Mesenchymal stem cell (in vitro differentiated cells and primary cell): ENCODE results near the gene NAB2.

Source experiments
- DNase-seq: peaks from one replicate; pipeline ENCODE4 v3.0.0-alpha.2; 2013
- H2AFZ ChIP-seq: one replicate; pipeline ENCODE4 v1.6.1; 2013; ENCODE audit warnings: low read depth, mild to moderate bottlenecking, control low read depth, inconsistent platforms, low read length, moderate library complexity
- H2AK5ac ChIP-seq: 2 replicates; pipeline ENCODE4 v1.6.1; 2013; ENCODE audit warnings: low read length, moderate library complexity, mild to moderate bottlenecking, inconsistent platforms; ENCODE audit not compliant: severe bottlenecking
- H2BK120ac ChIP-seq: one replicate; pipeline ENCODE4 v1.6.1; 2013; ENCODE audit warnings: low read depth, mild to moderate bottlenecking, inconsistent platforms, low read length, moderate library complexity
- H2BK12ac ChIP-seq, 2 experiments: one replicate each; pipeline ENCODE4 v1.6.1; 2013; ENCODE audit warnings: inconsistent platforms in 2 of 2, low read length in 2 of 2, mild to moderate bottlenecking in 2 of 2, moderate library complexity in 2 of 2, control low read depth in 1 of 2
- H2BK15ac ChIP-seq: one replicate; pipeline ENCODE4 v1.6.1; 2013; ENCODE audit warnings: mild to moderate bottlenecking, low read depth, inconsistent platforms; ENCODE audit not compliant: poor library complexity, severe bottlenecking
- H2BK5ac ChIP-seq: 2 replicates; pipeline ENCODE4 v1.6.1; 2013; ENCODE audit warnings: low read depth, mild to moderate bottlenecking, low read length, control low read depth, inconsistent platforms; ENCODE audit not compliant: poor library complexity, severe bottlenecking
- H3K14ac ChIP-seq, 2 experiments: one replicate each; pipeline ENCODE4 v1.6.1; 2013; ENCODE audit warnings: inconsistent platforms in 2 of 2, low read length in 2 of 2, control low read depth in 1 of 2, mild to moderate bottlenecking in 1 of 2, moderate library complexity in 1 of 2
- H3K18ac ChIP-seq, 2 experiments: one replicate each; pipeline ENCODE4 v1.6.1; 2013; ENCODE audit warnings: inconsistent platforms in 2 of 2, low read length in 2 of 2, control low read depth in 1 of 2, low read depth in 1 of 2, mild to moderate bottlenecking in 1 of 2
- H3K23ac ChIP-seq, 2 experiments: one replicate each; pipeline ENCODE4 v1.6.1; 2013; ENCODE audit warnings: inconsistent platforms in 2 of 2, low read length in 2 of 2, mild to moderate bottlenecking in 2 of 2, moderate library complexity in 2 of 2, control low read depth in 1 of 2
- H3K27ac ChIP-seq: 2 replicates; pipeline ENCODE4 v1.5.1; 2013; ENCODE audit warnings: mild to moderate bottlenecking, moderate library complexity, low read length, control low read depth, inconsistent platforms; ENCODE audit not compliant: poor library complexity, severe bottlenecking
- H3K27me3 ChIP-seq, 2 experiments: 2 replicates each; pipeline versions ENCODE4 v1.6.1 to v1.7.0; 2013; ENCODE audit warnings: low read length in 2 of 2, mild to moderate bottlenecking in 2 of 2, moderate library complexity in 2 of 2, control low read depth in 1 of 2, inconsistent platforms in 1 of 2; ENCODE audit not compliant: control insufficient read depth in 1 of 2, insufficient read depth in 1 of 2
- H3K36me3 ChIP-seq, 2 experiments: 2 replicates each; pipeline versions ENCODE4 v1.6.1 to v1.7.0; 2013; ENCODE audit warnings: low read length in 2 of 2, control low read depth in 1 of 2, inconsistent platforms in 1 of 2, low read depth in 1 of 2, mild to moderate bottlenecking in 1 of 2; ENCODE audit not compliant: insufficient read depth in 2 of 2, control insufficient read depth in 1 of 2
- H3K4ac ChIP-seq, 2 experiments: one replicate each; pipeline ENCODE4 v1.6.1; 2013; ENCODE audit warnings: inconsistent platforms in 2 of 2, low read length in 2 of 2, mild to moderate bottlenecking in 2 of 2, moderate library complexity in 2 of 2, control low read depth in 1 of 2, low read depth in 1 of 2
- H3K4me1 ChIP-seq: 2 replicates; pipeline ENCODE4 v1.6.1; 2013; ENCODE audit warnings: low read depth, low read length, control low read depth; ENCODE audit not compliant: control insufficient read depth, insufficient read depth
- H3K4me2 ChIP-seq: 2 replicates; pipeline ENCODE4 v1.6.1; 2013; ENCODE audit warnings: low read length, mild to moderate bottlenecking, inconsistent platforms; ENCODE audit not compliant: poor library complexity, severe bottlenecking
- H3K4me3 ChIP-seq, 2 experiments: 2 replicates each; pipeline versions ENCODE4 v1.5.1 to v1.7.0; 2013; ENCODE audit warnings: low read length in 2 of 2, mild to moderate bottlenecking in 2 of 2, control low read depth in 1 of 2, low read depth in 1 of 2; ENCODE audit not compliant: insufficient read depth in 1 of 2
- H3K79me1 ChIP-seq: replicated peaks from 2 replicates; pipeline ENCODE4 v1.6.1; 2013; ENCODE audit warnings: mild to moderate bottlenecking, control low read depth, low read length, inconsistent platforms; ENCODE audit not compliant: poor library complexity, severe bottlenecking
- H3K9ac ChIP-seq: 2 replicates; pipeline ENCODE4 v1.7.0; 2013; ENCODE audit warnings: mild to moderate bottlenecking, low read length, moderate library complexity
- H3K9me3 ChIP-seq: 2 replicates; pipeline ENCODE4 v1.7.0; 2013; ENCODE audit warnings: mild to moderate bottlenecking, low read length; ENCODE audit not compliant: control insufficient read depth
- H4K8ac ChIP-seq: one replicate; pipeline ENCODE4 v1.6.1; 2013; ENCODE audit warnings: inconsistent platforms, mild to moderate bottlenecking, low read length, moderate library complexity
- H4K91ac ChIP-seq: one replicate; pipeline ENCODE4 v1.6.1; 2013; ENCODE audit warnings: mild to moderate bottlenecking, low read length, inconsistent platforms
- WGBS: methylation state at CpG from one replicate; pipeline ENCODE4 v1.1.7; 2013; ENCODE audit warnings: mixed read lengths; 5-methylcytosine and 5-hydroxymethylcytosine counted together

Gene NAB2

DNA sequence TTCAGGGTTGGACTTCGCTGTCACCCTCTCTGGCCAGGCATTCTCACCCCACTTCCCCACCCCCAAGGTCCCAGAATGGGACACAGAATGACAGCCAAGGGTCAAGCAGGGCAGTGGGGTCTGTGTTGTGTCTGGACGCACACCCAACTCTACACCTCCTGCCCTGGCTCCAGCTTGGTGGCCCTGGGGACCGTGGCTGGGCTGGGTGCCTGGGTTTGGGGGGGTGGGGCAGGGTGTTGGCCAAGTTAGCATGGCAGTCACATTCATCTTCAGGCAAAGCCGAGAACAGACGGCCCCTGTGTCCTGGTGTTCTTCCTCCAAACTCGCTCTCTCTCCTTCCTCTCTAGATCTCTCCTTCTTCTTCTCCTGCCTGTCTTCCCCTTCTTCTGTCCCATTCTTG, 45.0 kb downstream of the NAB2 start:
- no peak overlapping the region for H2BK5ac ChIP-seq
- no peak for DNase-seq
- no peak overlapping the region for H2BK15ac ChIP-seq
- H3K4me2 ChIP-seq: no peak overlapping the region
- no peaks in the 10 kb centered on the region for H3K27me3 ChIP-seq
- H3K4ac ChIP-seq: no peak overlapping the region
- no peaks in the 10 kb centered on the region for H3K9me3 ChIP-seq
- peak overlapping the region in 1 of 2 experiments; percentile 82 for H3K14ac ChIP-seq
- peak overlapping the region in 1 of 2 experiments; percentile 72 for H3K4me3 ChIP-seq
- no peak overlapping the region for H2AFZ ChIP-seq
- H3K18ac ChIP-seq: peak overlapping the region; percentile 70 to 84
- H3K79me1 ChIP-seq: peaks cover 20% of the 10 kb centered on the region
- peak overlapping the region; percentile 95 for H3K9ac ChIP-seq
- H4K8ac ChIP-seq: peak overlapping the region; percentile 79
- H3K27ac ChIP-seq: peak overlapping the region; percentile 47
- peak overlapping the region; percentile 37 to 87 for H2BK12ac ChIP-seq
- H2AK5ac ChIP-seq: peak overlapping the region; percentile 94
- peaks cover 28 to 49% of the 10 kb centered on the region in 2 experiments for H3K36me3 ChIP-seq
- H2BK120ac ChIP-seq: no peak overlapping the region
- H4K91ac ChIP-seq: peak overlapping the region; percentile 86
- WGBS: 63% methylated on average over 6 of the region's 6 CpGs
- peaks cover 45% of the 10 kb centered on the region for H3K4me1 ChIP-seq
- H3K23ac ChIP-seq: no peak overlapping the region

DNA sequence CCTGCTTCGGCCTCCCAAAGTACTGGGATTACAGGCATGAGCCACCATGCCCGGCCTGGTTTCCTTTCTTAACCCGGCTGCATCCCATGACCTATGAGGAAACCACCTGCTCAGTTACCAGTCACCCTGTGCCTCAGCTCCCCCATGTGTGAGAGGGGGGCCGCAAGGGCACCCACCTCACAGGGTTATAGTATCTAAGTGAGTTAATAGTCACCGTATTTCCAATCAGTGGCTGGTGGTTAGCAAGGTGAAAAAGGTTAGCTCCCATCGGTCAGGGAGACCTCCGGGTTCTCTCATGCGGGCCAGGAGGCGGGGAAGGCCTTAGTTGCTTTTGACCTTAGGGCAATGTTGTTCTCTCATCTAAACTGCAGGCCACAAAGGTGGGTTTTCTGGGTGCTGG, 46.0 kb downstream of the NAB2 start:
- H3K4me1 ChIP-seq: peaks cover 47% of the 10 kb centered on the region
- no peak overlapping the region for H4K8ac ChIP-seq
- H3K14ac ChIP-seq: no peak overlapping the region
- H3K79me1 ChIP-seq: peaks cover 23% of the 10 kb centered on the region
- peak; percentile 32 for DNase-seq
- no peaks in the 10 kb centered on the region for H3K9me3 ChIP-seq
- peak overlapping the region in 1 of 2 experiments; percentile 56 for H3K4me3 ChIP-seq
- H3K4ac ChIP-seq: peak overlapping the region in 1 of 2 experiments; percentile 20
- H2AFZ ChIP-seq: no peak overlapping the region
- H3K27me3 ChIP-seq: no peaks in the 10 kb centered on the region
- peak overlapping the region; percentile 53 for H4K91ac ChIP-seq
- WGBS: 71% methylated on average over 9 of the region's 9 CpGs
- peak overlapping the region; percentile 36 for H3K27ac ChIP-seq
- no peak overlapping the region for H3K4me2 ChIP-seq
- H2BK12ac ChIP-seq: peak overlapping the region in 1 of 2 experiments; percentile 15
- H2BK15ac ChIP-seq: no peak overlapping the region
- peak overlapping the region; percentile 36 for H2BK120ac ChIP-seq
- peak overlapping the region in 1 of 2 experiments; percentile 37 for H3K23ac ChIP-seq
- H2AK5ac ChIP-seq: no peak overlapping the region
- H2BK5ac ChIP-seq: no peak overlapping the region
- peak overlapping the region; percentile 95 for H3K9ac ChIP-seq
- H3K18ac ChIP-seq: peak overlapping the region; percentile 42 to 78
- H3K36me3 ChIP-seq: peaks cover 39 to 60% of the 10 kb centered on the region in 2 experiments

GRCh38 chr12:57135527-57136326, 46.8 kb downstream of the NAB2 start:
- Histone ChIP-seq H4K8ac (peak overlapping the region; percentile 29), H3K9ac (peak overlapping the region; percentile 95), H2BK15ac (no peak overlapping the region), H3K4me1 (peaks cover 44% of the 10 kb centered on the region), H3K18ac (peak overlapping the region in 1 of 2 experiments; percentile 68), H3K23ac (no peak overlapping the region), H3K14ac (peak overlapping the region in 1 of 2 experiments; percentile 44), H3K4me2 (peak overlapping the region; percentile 10), H2AFZ (no peak overlapping the region), H3K27me3 (no peaks in the 10 kb centered on the region), H2BK12ac (peak overlapping the region in 1 of 2 experiments; percentile 68), H4K91ac (peak overlapping the region; percentile 12), H3K27ac (peak overlapping the region; percentile 36), H3K36me3 (peaks cover 43 to 66% of the 10 kb centered on the region in 2 experiments), H2AK5ac (no peak overlapping the region), H3K4ac (peak overlapping the region; percentile 29 to 68), H2BK120ac (peak overlapping the region; percentile 40), H2BK5ac (no peak overlapping the region), H3K79me1 (peaks cover 23% of the 10 kb centered on the region), H3K4me3 (peak overlapping the region in 1 of 2 experiments; percentile 56), H3K9me3 (no peaks in the 10 kb centered on the region)
- WGBS: 22% methylated on average over 13 of the region's 18 CpGs
- DNase-seq: peak; percentile 39

DNA sequence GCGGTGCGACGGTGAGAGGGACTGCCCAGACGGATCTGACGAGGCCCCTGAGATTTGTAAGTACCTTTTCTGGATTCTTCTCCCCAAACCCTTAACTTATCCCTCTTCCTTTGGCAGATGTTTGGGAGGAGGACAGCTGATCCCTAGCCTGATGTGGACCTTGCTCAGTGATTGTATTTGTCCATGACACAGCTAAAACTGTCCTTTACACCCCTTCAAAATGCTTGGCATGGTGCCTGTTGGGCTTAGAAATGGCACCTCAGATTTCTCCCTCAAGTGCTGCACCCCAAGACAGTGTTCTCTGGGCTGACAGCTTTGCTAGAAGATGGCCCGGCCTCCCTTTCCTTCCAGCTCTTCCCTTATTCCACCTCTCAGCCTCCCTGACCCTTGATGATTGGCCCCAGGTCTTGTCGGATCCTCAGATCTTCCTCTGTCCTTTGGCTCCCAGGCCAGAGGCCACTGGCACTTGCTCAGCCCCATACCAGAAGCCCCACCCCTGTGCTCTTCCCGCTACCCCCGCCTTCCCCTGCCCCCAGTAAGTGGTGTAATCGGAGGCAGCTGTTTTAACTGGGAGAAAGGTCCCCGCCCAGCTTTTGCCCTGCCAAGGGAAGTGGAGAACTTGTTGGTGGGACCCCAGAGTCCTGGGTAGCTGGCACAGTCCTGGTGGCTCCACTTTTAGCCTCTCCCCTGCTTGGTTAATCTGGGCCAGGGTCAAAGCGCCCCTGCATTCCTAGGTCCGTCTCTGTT, 49.8 kb downstream of the NAB2 start:
- H2AFZ ChIP-seq: no peak overlapping the region
- peak overlapping the region; percentile 72 for H3K9ac ChIP-seq
- H2AK5ac ChIP-seq: no peak overlapping the region
- peak overlapping the region in 1 of 2 experiments; percentile 2 for H3K23ac ChIP-seq
- H3K27me3 ChIP-seq: no peaks in the 10 kb centered on the region
- H3K4ac ChIP-seq: no peak overlapping the region
- H3K4me2 ChIP-seq: no peak overlapping the region
- no peak for DNase-seq
- peaks cover 20% of the 10 kb centered on the region for H3K4me1 ChIP-seq
- H2BK12ac ChIP-seq: no peak overlapping the region
- H3K9me3 ChIP-seq: no peaks in the 10 kb centered on the region
- peak overlapping the region in 1 of 2 experiments; percentile 30 for H3K4me3 ChIP-seq
- no peak overlapping the region for H4K91ac ChIP-seq
- H2BK120ac ChIP-seq: no peak overlapping the region
- H3K36me3 ChIP-seq: peaks cover 69% of the 10 kb centered on the region in 2 experiments
- H4K8ac ChIP-seq: no peak overlapping the region
- H3K14ac ChIP-seq: no peak overlapping the region
- H2BK5ac ChIP-seq: no peak overlapping the region
- no peak overlapping the region for H2BK15ac ChIP-seq
- H3K18ac ChIP-seq: no peak overlapping the region
- no peak overlapping the region for H3K27ac ChIP-seq
- H3K79me1 ChIP-seq: peaks cover 45% of the 10 kb centered on the region
- WGBS: 80% methylated on average over 9 of the region's 13 CpGs
